GM12873 (cell line): ENCODE results near the gene THG1L.

Experiments used
- CTCF ChIP-seq: IDR thresholded peaks from 2 replicates; pipeline ENCODE4 v1.5.1; 2012; ENCODE audit warnings: low read depth, mild to moderate bottlenecking, moderate library complexity, low read length, control low read depth; ENCODE audit not compliant: insufficient read depth; ENCODE audit errors: missing control alignments

Gene THG1L

GRCh38 chr5:157778121-157778805 is 47.0 kb downstream of the THG1L start:
- no peak for TF ChIP-seq CTCF

- no peak for TF ChIP-seq CTCF
These were observed 48.0 kb downstream of the THG1L start for GRCh38 chr5:157779221-157779620.

- TF ChIP-seq CTCF: no peak
These were observed 54.6 kb downstream of the THG1L start for GRCh38 chr5:157785801-157786200.
